ENCODE data around the gene CASK. TPM values are rescaled to one million over a fixed set of nuclear protein-coding genes. Genes with fewer than 3 reads are reported as not detected.

CASK gene
- total RNA-seq, 6 experiments from 2014 or later = 17.8 to 23.8 (median 20.4) TPM

- H3K36me3 ChIP-seq = no peaks in the 10 kb centered on the region
- no peak for TF ChIP-seq POLR2A (IDR thresholded peaks at IDR 0.05)
- no peak for TF ChIP-seq CTCF (IDR thresholded peaks at IDR 0.05)
- no peaks in the 10 kb centered on the region for H3K27me3 ChIP-seq
- H3K27ac ChIP-seq = no peak overlapping the region
- intact Hi-C loops (cut with DNase I) = no loop called here
- H3K9me3 ChIP-seq = no peaks in the 10 kb centered on the region
- DNase-seq (no peak), ATAC-seq (no peak)
- no peaks in the 10 kb centered on the region for H3K4me1 ChIP-seq
- 48% methylated on average over 3 of the region's 4 CpGs for WGBS (ENCODE audit: insufficient coverage, low coverage, low lambda C conversion rate, missing lambda C conversion rate)
- H3K4me3 ChIP-seq = no peak overlapping the region
Measured at GRCh38 chrX:41862562-41863184, 60.7 kb downstream of the CASK start.

- ATAC-seq = no peak
- Histone ChIP-seq H3K4me1 (no peaks in the 10 kb centered on the region), H3K9me3 (no peaks in the 10 kb centered on the region), H3K4me3 (no peak overlapping the region), H3K27ac (no peak overlapping the region), H3K27me3 (no peaks in the 10 kb centered on the region), H3K36me3 (no peaks in the 10 kb centered on the region)
- intact Hi-C loops (cut with DNase I) = no loop called here
- DNase-seq = no peak
- 67% methylated on average over 1 of the region's 4 CpGs for WGBS (ENCODE audit: insufficient coverage, low coverage, low lambda C conversion rate, missing lambda C conversion rate)
- TF ChIP-seq POLR2A (IDR thresholded peaks at IDR 0.05) = no peak
- TF ChIP-seq CTCF (IDR thresholded peaks at IDR 0.05) = no peak
Measured at GRCh38 chrX:41858161-41858775, 65.1 kb downstream of the CASK start.

GRCh38 chrX:41857670-41858069 lies 65.7 kb downstream of the CASK start:
- WGBS (ENCODE audit: insufficient coverage, low coverage, low lambda C conversion rate, missing lambda C conversion rate) = 54% methylated on average over 2 of the region's 2 CpGs
- intact Hi-C loops (cut with DNase I) = no loop called here
- no peaks in the 10 kb centered on the region for H3K4me1 ChIP-seq
- DNase-seq (no peak), ATAC-seq (no peak)
- H3K27me3 ChIP-seq = no peaks in the 10 kb centered on the region
- no peak overlapping the region for H3K27ac ChIP-seq
- no peaks in the 10 kb centered on the region for H3K9me3 ChIP-seq
- H3K4me3 ChIP-seq = no peak overlapping the region
- H3K36me3 ChIP-seq = no peaks in the 10 kb centered on the region
- TF ChIP-seq POLR2A (IDR thresholded peaks at IDR 0.05) (no peak), CTCF (IDR thresholded peaks at IDR 0.05) (no peak)

- H3K36me3 ChIP-seq = no peaks in the 10 kb centered on the region
- H3K27ac ChIP-seq = no peak overlapping the region
- 48% methylated on average over 2 of the region's 2 CpGs for WGBS (ENCODE audit: insufficient coverage, low coverage, low lambda C conversion rate, missing lambda C conversion rate)
- intact Hi-C loops (cut with DNase I) = no loop called here
- no peak for ATAC-seq
- peaks cover 0 to 8% (median 1%) of the 10 kb centered on the region in 4 donors for H3K9me3 ChIP-seq
- no peaks in the 10 kb centered on the region for H3K4me1 ChIP-seq
- DNase-seq = no peak
- TF ChIP-seq POLR2A (IDR thresholded peaks at IDR 0.05) = no peak
- TF ChIP-seq CTCF (IDR thresholded peaks at IDR 0.05) = no peak
- H3K27me3 ChIP-seq = no peaks in the 10 kb centered on the region
- no peak overlapping the region for H3K4me3 ChIP-seq
Measured at GRCh38 chrX:41846714-41847113, 76.6 kb downstream of the CASK start.

Measured in right lobe of liver (tissue), 6 donors.